22Rv1 (cell line): Measurements from ENCODE around the gene BPIFB3.
A peak's percentile ranks its signal among the peaks of the same experiment; 100 is the strongest.
"Not testable (repeated sequence)": the region's sequence is repeated elsewhere in the genome, so short reads cannot be mapped to it uniquely, and the experiment has no call there.

Experiments
- H3K27ac ChIP-seq: fragments of 450-650 bp; 2 replicates; pipeline ENCODE4 v1.5.1; 2017
- CTCF ChIP-seq: fragments of 450-650 bp; IDR thresholded peaks from 2 replicates; pipeline ENCODE4 v1.5.1; 2017; ENCODE audit warnings: mild to moderate bottlenecking
- ZFX ChIP-seq: fragments of 450-650 bp; IDR thresholded peaks from 2 replicates; pipeline ENCODE4 v1.6.1; 2017; ENCODE audit warnings: antibody characterized with exemption, borderline replicate concordance

The BPIFB3 gene

GRCh38 chr20:33093582-33093981 lies 39.9 kb downstream of the BPIFB3 start:
- no peak for TF ChIP-seq CTCF
- TF ChIP-seq ZFX = no peak

GRCh38 chr20:33095249-33095648 lies 41.5 kb downstream of the BPIFB3 start:
- no peak for TF ChIP-seq CTCF
- H3K27ac ChIP-seq = no peak overlapping the region

More at GRCh38 chr20:33093582-33093981, 39.9 kb downstream of the BPIFB3 start:
- H3K27ac ChIP-seq = no peak overlapping the region

GRCh38 chr20:33095902-33096584 lies 42.3 kb downstream of the BPIFB3 start:
- TF ChIP-seq CTCF = peak; percentile 89

GRCh38 chr20:33097001-33097400 lies 43.3 kb downstream of the BPIFB3 start:
- TF ChIP-seq CTCF (no peak), ZFX (no peak)
- H3K27ac ChIP-seq = no peak overlapping the region

More at GRCh38 chr20:33095902-33096584, 42.3 kb downstream of the BPIFB3 start:
- H3K27ac ChIP-seq = not testable (repeated sequence)

GRCh38 chr20:33099843-33100538 lies 46.3 kb downstream of the BPIFB3 start:
- no peak for TF ChIP-seq ZFX
- no peak for TF ChIP-seq CTCF
- no peak overlapping the region for H3K27ac ChIP-seq

- no peak overlapping the region for H3K27ac ChIP-seq
- TF ChIP-seq ZFX (no peak), CTCF (no peak)
Measured at GRCh38 chr20:33103556-33103955, 49.9 kb downstream of the BPIFB3 start.

GRCh38 chr20:33104336-33104735 lies 50.6 kb downstream of the BPIFB3 start:
- no peak for TF ChIP-seq ZFX
- TF ChIP-seq CTCF = no peak

More at GRCh38 chr20:33104336-33104735, 50.6 kb downstream of the BPIFB3 start:
- H3K27ac ChIP-seq = no peak overlapping the region
